Chondrocyte (in vitro differentiated cells): ENCODE data around the gene PRDM13. TPM values are rescaled to one million over a fixed set of nuclear protein-coding genes. Genes with fewer than 3 reads are reported as not detected.
"Not testable (repeated sequence)": the region's sequence is repeated elsewhere in the genome, so short reads cannot be mapped to it uniquely, and the experiment has no call there.

ENCODE experiments used
- DNase-seq: peaks from one replicate; pipeline ENCODE4 v3.0.0; 2021; ENCODE audit warnings: mixed read lengths, low spot score
- H3K27ac Mint-ChIP-seq: one replicate; pipeline ENCODE4 v1.8.0; 2021; ENCODE audit warnings: mild to moderate bottlenecking, moderate library complexity, mixed read lengths; ENCODE audit not compliant: unreplicated experiment
- H3K27me3 Mint-ChIP-seq: 2 replicates; pipeline ENCODE4 v1.8.0; 2021; ENCODE audit warnings: low read depth, mixed read lengths
- H3K36me3 Mint-ChIP-seq: 2 replicates; pipeline ENCODE4 v1.8.0; 2021; ENCODE audit warnings: low read depth, mixed read lengths
- H3K4me1 Mint-ChIP-seq: 2 replicates; pipeline ENCODE4 v1.8.0; 2021; ENCODE audit warnings: low read depth, mild to moderate bottlenecking, mixed read lengths
- H3K4me3 Mint-ChIP-seq: one replicate; pipeline ENCODE4 v1.8.0; 2021; ENCODE audit warnings: mild to moderate bottlenecking, moderate library complexity, mixed read lengths; ENCODE audit not compliant: unreplicated experiment
- H3K9me3 Mint-ChIP-seq: 2 replicates; pipeline ENCODE4 v1.8.0; 2021; ENCODE audit warnings: low read depth, mixed read lengths
- total RNA-seq: library from RNA; stranded (reverse); gene quantifications from 3 replicates; pipeline ENCODE4 v1.2.1, GENCODE V29; 2021
- TF ChIP-seq, protein P1 (sequence below): fragments of 200-600 bp; sonication (generic); IDR thresholded peaks from 2 replicates; pipeline ENCODE4 v1.5.0; 2021; ENCODE audit warnings: antibody characterized with exemption, mild to moderate bottlenecking, moderate library complexity

Gene PRDM13
- total RNA-seq, 1 donor from 2014 or later = not detected

DNA sequence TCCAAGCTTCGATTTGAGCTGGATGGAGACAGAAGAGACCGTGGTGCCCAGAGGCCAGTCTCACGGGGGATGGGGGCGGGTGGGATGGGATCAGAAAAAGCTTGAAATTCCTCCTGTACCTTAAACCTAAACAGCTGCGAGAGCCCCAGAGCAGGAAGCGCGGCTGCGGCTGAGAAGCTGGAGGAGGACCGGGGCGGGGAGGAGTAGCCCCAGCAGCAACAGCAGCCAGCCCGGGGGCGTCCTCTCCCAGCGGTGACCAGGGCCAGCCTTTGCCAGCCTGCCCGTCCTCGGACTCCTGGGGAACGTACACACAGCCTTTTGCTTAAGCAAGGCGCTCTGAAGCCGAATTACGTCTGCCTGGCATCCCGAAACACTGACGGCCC lies 17.4 kb upstream of the PRDM13 start:
- DNase-seq = no peak
- TF ChIP-seq, protein P1, sequence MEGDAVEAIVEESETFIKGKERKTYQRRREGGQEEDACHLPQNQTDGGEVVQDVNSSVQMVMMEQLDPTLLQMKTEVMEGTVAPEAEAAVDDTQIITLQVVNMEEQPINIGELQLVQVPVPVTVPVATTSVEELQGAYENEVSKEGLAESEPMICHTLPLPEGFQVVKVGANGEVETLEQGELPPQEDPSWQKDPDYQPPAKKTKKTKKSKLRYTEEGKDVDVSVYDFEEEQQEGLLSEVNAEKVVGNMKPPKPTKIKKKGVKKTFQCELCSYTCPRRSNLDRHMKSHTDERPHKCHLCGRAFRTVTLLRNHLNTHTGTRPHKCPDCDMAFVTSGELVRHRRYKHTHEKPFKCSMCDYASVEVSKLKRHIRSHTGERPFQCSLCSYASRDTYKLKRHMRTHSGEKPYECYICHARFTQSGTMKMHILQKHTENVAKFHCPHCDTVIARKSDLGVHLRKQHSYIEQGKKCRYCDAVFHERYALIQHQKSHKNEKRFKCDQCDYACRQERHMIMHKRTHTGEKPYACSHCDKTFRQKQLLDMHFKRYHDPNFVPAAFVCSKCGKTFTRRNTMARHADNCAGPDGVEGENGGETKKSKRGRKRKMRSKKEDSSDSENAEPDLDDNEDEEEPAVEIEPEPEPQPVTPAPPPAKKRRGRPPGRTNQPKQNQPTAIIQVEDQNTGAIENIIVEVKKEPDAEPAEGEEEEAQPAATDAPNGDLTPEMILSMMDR = no peak
- no peaks in the 10 kb centered on the region for H3K36me3 Mint-ChIP-seq
- peak overlapping the region; percentile 78 for H3K4me3 Mint-ChIP-seq
- no peak overlapping the region for H3K27ac Mint-ChIP-seq
- H3K4me1 Mint-ChIP-seq = peaks cover 19% of the 10 kb centered on the region
- H3K9me3 Mint-ChIP-seq = no peaks in the 10 kb centered on the region
- peaks cover 73% of the 10 kb centered on the region for H3K27me3 Mint-ChIP-seq

DNA sequence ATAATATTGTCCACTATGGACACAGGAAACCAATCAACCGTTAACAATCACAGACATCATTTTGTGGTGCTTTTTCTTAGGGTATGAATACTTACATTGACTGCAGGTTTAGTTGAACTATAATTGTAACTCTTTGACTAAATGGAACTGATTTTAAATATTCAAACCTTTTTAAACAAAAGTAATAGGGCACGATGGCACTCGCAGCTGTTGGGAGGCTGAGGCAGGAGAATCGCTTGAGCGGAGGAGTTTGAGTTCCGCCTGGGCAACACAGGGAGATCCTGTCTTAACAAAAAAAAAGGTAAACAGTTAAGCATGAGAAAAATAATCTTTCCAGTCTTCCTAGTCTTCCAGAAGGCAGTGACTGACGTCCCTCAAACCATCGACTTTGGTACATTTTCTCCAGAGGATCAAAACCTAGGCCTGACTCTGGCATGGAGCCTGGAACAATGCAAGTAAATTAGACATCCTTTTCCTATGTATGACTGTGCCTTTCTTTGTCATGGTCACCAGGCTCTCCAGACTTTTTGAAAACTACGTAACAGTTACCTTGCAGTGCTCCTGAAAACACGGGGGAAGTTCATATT lies 16.6 kb upstream of the PRDM13 start:
- TF ChIP-seq, protein P1 = no peak
- H3K4me3 Mint-ChIP-seq = peak overlapping the region; percentile 78
- H3K36me3 Mint-ChIP-seq = no peaks in the 10 kb centered on the region
- H3K4me1 Mint-ChIP-seq = peaks cover 19% of the 10 kb centered on the region
- DNase-seq = no peak
- H3K27me3 Mint-ChIP-seq = peaks cover 72% of the 10 kb centered on the region
- no peak overlapping the region for H3K27ac Mint-ChIP-seq
- no peaks in the 10 kb centered on the region for H3K9me3 Mint-ChIP-seq

DNA sequence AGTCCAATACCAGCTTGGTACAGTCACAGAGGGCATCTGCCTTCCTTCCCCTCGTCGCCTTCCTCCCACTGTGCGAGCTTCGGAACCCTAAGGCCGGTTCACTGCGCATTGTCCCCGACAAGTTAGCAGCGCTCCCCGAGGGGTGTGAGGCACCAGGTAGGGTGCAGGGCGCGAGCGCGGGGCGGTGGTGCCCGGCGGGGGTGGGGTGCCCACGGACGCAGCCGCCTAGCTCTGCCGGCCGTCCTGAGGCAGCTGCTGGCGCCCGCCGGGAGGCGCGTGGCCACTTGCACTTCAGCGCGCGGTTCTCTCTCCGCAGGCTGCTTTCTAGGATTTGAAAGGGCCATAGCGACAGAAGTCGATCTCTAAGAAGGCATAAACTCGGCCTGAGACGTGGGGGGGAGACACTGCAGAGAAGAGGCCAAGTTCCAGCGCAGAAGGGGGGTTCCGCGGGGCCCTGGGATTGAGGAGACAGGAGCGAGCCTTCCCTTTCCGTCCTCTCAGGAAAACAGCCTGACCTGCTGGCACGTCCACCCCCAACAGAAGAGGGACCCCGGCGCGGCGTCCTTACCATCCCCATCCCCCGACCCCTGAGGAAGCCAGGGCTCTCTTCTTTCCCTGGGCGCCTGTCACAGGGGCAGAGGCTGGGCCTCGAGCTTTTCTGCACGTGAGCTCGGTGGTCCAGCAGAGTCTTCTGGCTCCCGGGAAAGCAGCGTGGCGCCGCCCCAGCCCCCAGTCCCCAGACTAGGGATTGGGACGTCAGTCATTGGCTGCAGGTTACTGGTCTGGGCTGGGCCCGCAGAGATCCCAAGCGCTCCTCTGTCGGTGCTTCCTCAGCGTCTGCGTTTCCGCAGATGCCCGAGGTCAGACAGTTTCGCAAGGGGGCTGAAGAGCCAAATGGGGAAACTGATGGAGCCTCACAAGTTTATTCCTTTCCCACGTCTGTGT lies 15.6 kb upstream of the PRDM13 start:
- Mint-ChIP-seq H3K4me3 (no peak overlapping the region), H3K9me3 (peaks cover 4% of the 10 kb centered on the region), H3K27ac (no peak overlapping the region), H3K4me1 (peaks cover 19% of the 10 kb centered on the region), H3K36me3 (peaks cover 2% of the 10 kb centered on the region), H3K27me3 (peaks cover 70% of the 10 kb centered on the region)
- TF ChIP-seq, protein P1 = peak; percentile 10
- DNase-seq = no peak

DNA sequence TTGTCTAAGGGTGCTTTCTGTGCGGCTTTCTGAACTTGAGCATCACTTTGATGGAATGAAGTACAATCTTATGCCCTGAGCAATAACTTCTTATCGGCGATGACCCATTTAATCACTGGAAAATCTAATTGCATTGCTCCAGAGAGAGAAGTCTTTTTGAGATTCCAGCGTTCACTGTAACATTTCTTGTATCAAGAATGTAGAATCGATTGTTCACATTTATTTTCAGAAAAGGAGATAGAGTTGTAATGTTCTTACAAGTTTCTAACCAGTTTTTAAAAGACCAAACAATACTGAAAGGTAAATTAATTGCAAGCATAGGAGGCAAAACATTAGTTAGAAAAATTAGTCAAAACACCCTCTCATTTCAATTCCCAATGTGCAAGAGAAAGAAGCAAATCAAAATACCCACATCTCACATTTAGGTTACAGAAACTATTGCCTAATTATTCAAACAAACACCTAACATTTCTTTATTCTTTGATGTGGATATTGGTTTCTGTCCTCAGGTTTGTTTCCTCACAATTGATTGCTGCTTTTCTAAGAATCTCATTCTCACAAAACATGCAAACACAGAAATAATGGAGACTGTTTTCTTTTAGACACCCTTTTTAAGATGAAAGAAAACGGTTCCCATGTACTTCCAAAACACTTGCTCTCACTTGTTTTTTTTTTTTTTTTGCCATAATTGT lies 14.8 kb upstream of the PRDM13 start:
- no peak for DNase-seq
- Mint-ChIP-seq H3K9me3 (peaks cover 6% of the 10 kb centered on the region), H3K27me3 (peaks cover 75% of the 10 kb centered on the region), H3K27ac (no peak overlapping the region), H3K4me1 (peaks cover 19% of the 10 kb centered on the region), H3K36me3 (peaks cover 2% of the 10 kb centered on the region), H3K4me3 (no peak overlapping the region)
- TF ChIP-seq, protein P1 = no peak

DNA sequence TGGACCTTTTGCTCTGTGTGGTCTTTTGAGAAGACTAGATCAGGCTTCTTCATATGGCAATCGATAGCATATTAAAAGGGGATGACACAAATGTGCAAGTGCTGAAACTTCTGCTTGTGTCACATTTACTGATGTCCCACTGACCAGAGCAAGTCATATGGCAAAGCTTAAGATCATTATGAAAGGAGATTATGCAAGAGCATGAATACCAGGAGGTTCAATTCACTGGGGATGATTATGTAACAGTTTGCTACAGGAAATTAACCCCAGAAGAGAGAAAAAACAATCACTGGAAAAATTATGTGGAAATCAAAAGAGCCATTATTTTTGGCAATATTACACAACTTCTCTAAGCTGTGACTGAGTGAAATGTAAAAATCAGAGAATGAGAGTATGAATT lies 13.7 kb upstream of the PRDM13 start:
- Mint-ChIP-seq H3K9me3 (peaks cover 6% of the 10 kb centered on the region), H3K4me3 (no peak overlapping the region), H3K36me3 (peaks cover 2% of the 10 kb centered on the region), H3K27ac (no peak overlapping the region), H3K27me3 (peaks cover 83% of the 10 kb centered on the region), H3K4me1 (peaks cover 19% of the 10 kb centered on the region)
- DNase-seq = no peak
- TF ChIP-seq, protein P1 = no peak

DNA sequence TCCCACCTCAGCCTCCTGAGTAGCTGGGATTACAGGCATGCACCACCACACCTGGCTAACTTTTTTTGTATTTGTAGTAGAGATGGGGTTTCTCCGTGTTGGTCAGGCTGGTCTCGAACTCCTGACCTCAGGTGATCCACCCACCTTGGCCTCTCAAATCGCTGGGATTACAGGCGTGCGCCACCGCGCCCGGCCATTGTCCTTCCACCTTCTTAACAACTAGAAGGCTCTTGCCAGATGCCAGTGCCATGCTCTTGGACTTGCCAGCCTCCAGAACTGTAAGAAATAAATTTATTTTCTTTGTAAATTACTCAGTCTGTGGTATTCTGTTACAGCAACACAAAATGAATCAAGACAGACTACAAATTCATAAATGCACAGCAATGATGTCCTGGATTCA lies 11.9 kb upstream of the PRDM13 start:
- DNase-seq, H3K9me3 Mint-ChIP-seq, H3K27ac Mint-ChIP-seq, H3K4me1 Mint-ChIP-seq, H3K36me3 Mint-ChIP-seq, H3K4me3 Mint-ChIP-seq: not testable (repeated sequence)
- peaks cover 86% of the 10 kb centered on the region for H3K27me3 Mint-ChIP-seq
